ENCODE data around the gene CCM2L. TPM values are rescaled to one million over a fixed set of nuclear protein-coding genes. Genes with fewer than 3 reads are reported as not detected.

The CCM2L gene
- total and polyA plus RNA-seq, 2 of the 4 experiments (the other 2 are of a cell fraction): not detected

DNA sequence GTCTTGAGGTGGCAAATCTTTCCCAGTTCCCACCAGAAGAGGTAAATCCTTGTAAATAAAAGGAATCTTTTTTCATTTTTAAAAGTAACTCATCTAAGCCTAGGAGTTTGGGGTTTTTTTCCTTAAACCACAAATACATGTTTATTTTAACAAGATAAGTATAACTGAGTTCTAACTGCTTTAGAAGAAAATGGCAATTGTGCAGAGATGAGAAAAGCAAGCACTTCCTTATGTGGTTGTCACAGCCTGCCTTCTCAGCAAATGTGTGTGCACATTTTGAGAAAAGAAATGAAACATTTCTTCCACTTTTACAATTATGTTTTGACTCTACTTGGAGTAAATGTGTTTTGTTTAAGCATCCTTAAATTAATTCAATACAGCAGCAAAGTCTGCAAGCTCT, 59.5 kb downstream of the CCM2L start:
- Histone ChIP-seq H3K9ac (ENCODE audit: low read depth, low read length) (no peak overlapping the region), H3K9me3 (ENCODE audit: control insufficient read depth, insufficient read depth, low read length) (no peaks in the 10 kb centered on the region), H4K91ac (ENCODE audit: insufficient read depth, low read depth, low read length) (peak overlapping the region; percentile 11; the same call in 1 of the 2 replicates), H2AK9ac (replicated peaks; ENCODE audit: low read depth, low read length, poor library complexity) (no peak overlapping the region), H3K18ac (ENCODE audit: low read depth, low read length) (no peak overlapping the region), H2AFZ (replicated peaks; ENCODE audit: low read length, poor library complexity) (no peak overlapping the region), H3K9me1 (ENCODE audit: insufficient read depth, low read length) (peaks cover 15% of the 10 kb centered on the region), H3K56ac (ENCODE audit: extremely low read depth, insufficient read depth, low read length) (no peak overlapping the region), H3K4me2 (ENCODE audit: low read depth, low read length) (no peak overlapping the region), H2BK120ac (ENCODE audit: low read depth, low read length) (peak overlapping the region; percentile 72; the same call in 1 of the 2 replicates), H4K8ac (ENCODE audit: low read depth in 2 of 2, low read length in 2 of 2) (no peak overlapping the region), H3K27me3 (ENCODE audit: control insufficient read depth, insufficient read depth, low read length) (peaks cover 10% of the 10 kb centered on the region), H3K4ac (ENCODE audit: low read depth, low read length) (0 out of 2 replicates have a peak overlapping the region, but pooled peaks have one; percentile 59), H3K36me3 (ENCODE audit: control insufficient read depth, insufficient read depth, low read length) (no peaks in the 10 kb centered on the region), H3K79me1 (ENCODE audit: low read depth in 1 of 2, low read length in 2 of 2) (no peaks in the 10 kb centered on the region), H2BK5ac (ENCODE audit: low read depth, low read length, poor library complexity, severe bottlenecking) (no peak overlapping the region), H2AK5ac (ENCODE audit: low read depth, low read length) (0 out of 2 replicates have a peak overlapping the region, but pooled peaks have one; percentile 27), H2BK15ac (ENCODE audit: low read depth, low read length) (no peak overlapping the region), H3K27ac (ENCODE audit: insufficient read depth, low read length) (no peak overlapping the region), H4K5ac (ENCODE audit: low read depth, low read length) (no peak overlapping the region), H3K4me1 (ENCODE audit: control insufficient read depth, insufficient read depth, low read length) (peaks cover 10% of the 10 kb centered on the region), H3K4me3 (ENCODE audit: insufficient read depth, low read depth, low read length) (no peak overlapping the region), H4K20me1 (ENCODE audit: insufficient read depth, low read length) (peaks cover 9% of the 10 kb centered on the region; the same call in 1 of the 2 replicates), H3K23ac (ENCODE audit: low read depth, low read length) (no peak overlapping the region), H3K14ac (replicated peaks; ENCODE audit: low read depth, low read length) (no peak overlapping the region), H2BK20ac (ENCODE audit: low read depth, low read length) (no peak overlapping the region)
- in situ Hi-C loops (cut with MboI; ENCODE audit: low sequenced_read_pairs) (no loop called here), intact Hi-C loops (cut with micrococcal nuclease) (loop anchor here (2.0 kb wide), 1 partner anchor 39 kb away; no protein-coding TSS in a partner anchor), dilution Hi-C loops (cut with HindIII; ENCODE audit: low sequenced_read_pairs, unreplicated experiment) (no loop called here)
- no TSS peak for BruUV-seq (replicated peaks)
- DNase-seq (peak; percentile 69), ATAC-seq (ENCODE audit: low read depth) (peak; percentile 25)
- ChIA-PET CTCF (interaction anchor here (0.5 kb wide), 1 partner anchor 596 kb away, joined by 4 read pairs; no protein-coding TSS in a partner anchor), POLR2A (ENCODE audit: unreplicated experiment) (no interaction called here)
- TF ChIP-seq SMC3 (IDR thresholded peaks at IDR 0.05; ENCODE audit: low read depth, low read length) (no peak), FOS (IDR thresholded peaks at IDR 0.05; ENCODE audit: low read depth, low read length) (no peak), CHD1 (IDR thresholded peaks at IDR 0.05; ENCODE audit: low read depth, low read length) (no peak), RFX5 (IDR thresholded peaks at IDR 0.05; ENCODE audit: low read depth, low read length) (no peak), MAFK (IDR thresholded peaks at IDR 0.05; ENCODE audit: low read depth, low read length) (peak; percentile 46; the same call in 1 of the 2 replicates), BHLHE40 (IDR thresholded peaks at IDR 0.05; ENCODE audit: low read depth, low read length) (no peak)
- TF ChIP-seq, protein P1, sequence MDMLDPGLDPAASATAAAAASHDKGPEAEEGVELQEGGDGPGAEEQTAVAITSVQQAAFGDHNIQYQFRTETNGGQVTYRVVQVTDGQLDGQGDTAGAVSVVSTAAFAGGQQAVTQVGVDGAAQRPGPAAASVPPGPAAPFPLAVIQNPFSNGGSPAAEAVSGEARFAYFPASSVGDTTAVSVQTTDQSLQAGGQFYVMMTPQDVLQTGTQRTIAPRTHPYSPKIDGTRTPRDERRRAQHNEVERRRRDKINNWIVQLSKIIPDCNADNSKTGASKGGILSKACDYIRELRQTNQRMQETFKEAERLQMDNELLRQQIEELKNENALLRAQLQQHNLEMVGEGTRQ (IDR thresholded peaks at IDR 0.05; ENCODE audit: low read depth, low read length): no peak
